IPS DF 19.7 (cell line): ENCODE data around the gene DIS3L.
"Not testable (repeated sequence)": the region's sequence is repeated elsewhere in the genome, so short reads cannot be mapped to it uniquely, and the experiment has no call there.

ENCODE experiments used
- DNase-seq: peaks from one replicate; pipeline ENCODE4 v3.0.0-alpha.2; 2013; ENCODE audit warnings: low read depth, low spot score

The DIS3L gene

GRCh38 chr15:66309828-66310227, 16.5 kb downstream of the DIS3L start:
- DNase-seq = no peak

GRCh38 chr15:66310786-66311185, 17.4 kb downstream of the DIS3L start:
- no peak for DNase-seq

GRCh38 chr15:66312144-66312543, 18.8 kb downstream of the DIS3L start:
- no peak for DNase-seq

- DNase-seq = no peak
Observed at GRCh38 chr15:66323312-66323928, 30.1 kb downstream of the DIS3L start.

- DNase-seq = no peak
Observed at GRCh38 chr15:66326051-66326450, 32.7 kb downstream of the DIS3L start.

GRCh38 chr15:66327736-66328135, 34.4 kb downstream of the DIS3L start:
- DNase-seq = no peak

- no peak for DNase-seq
Observed at GRCh38 chr15:66328771-66329170, 35.4 kb downstream of the DIS3L start.

- DNase-seq = not testable (repeated sequence)
Observed at GRCh38 chr15:66348530-66348929, 55.2 kb downstream of the DIS3L start.

- no peak for DNase-seq
Observed at GRCh38 chr15:66356077-66356358, 62.6 kb downstream of the DIS3L start.

GRCh38 chr15:66356359-66357236, 63.2 kb downstream of the DIS3L start, which contains the start of gene TIPIN:
TSS of gene TIPIN (minus strand) at chr15:66356685. CDS start at chr15:66352947, 3,738 bp downstream.
- peak; percentile 64 for DNase-seq

GRCh38 chr15:66359740-66360139, 66.4 kb downstream of the DIS3L start:
- no peak for DNase-seq

- not testable (repeated sequence) for DNase-seq
Observed at GRCh38 chr15:66361745-66362460, 68.5 kb downstream of the DIS3L start.

- DNase-seq = no peak
Observed at GRCh38 chr15:66362776-66363175, 69.4 kb downstream of the DIS3L start.

GRCh38 chr15:66364944-66365528, 71.7 kb downstream of the DIS3L start:
- DNase-seq = no peak

GRCh38 chr15:66369773-66370651, 76.6 kb downstream of the DIS3L start:
- DNase-seq = no peak

GRCh38 chr15:66374179-66374578, 80.8 kb downstream of the DIS3L start:
- DNase-seq = no peak

- DNase-seq = no peak
Observed at GRCh38 chr15:66378814-66379430, 85.6 kb downstream of the DIS3L start.

GRCh38 chr15:66381376-66381775, 88.0 kb downstream of the DIS3L start:
- DNase-seq = not testable (repeated sequence)
